CD4-positive, alpha-beta T cell treated with Interleukin-4 for 1 hour (primary cell): Measurements from ENCODE around the gene KRTAP9-7.
"Not testable (repeated sequence)": the region's sequence is repeated elsewhere in the genome, so short reads cannot be mapped to it uniquely, and the experiment has no call there.

Experiments
- DNase-seq, 2 donors: peaks; one replicate each; pipeline ENCODE4 v3.0.0-alpha.2; 2020 to 2022

KRTAP9-7 gene, protein sequence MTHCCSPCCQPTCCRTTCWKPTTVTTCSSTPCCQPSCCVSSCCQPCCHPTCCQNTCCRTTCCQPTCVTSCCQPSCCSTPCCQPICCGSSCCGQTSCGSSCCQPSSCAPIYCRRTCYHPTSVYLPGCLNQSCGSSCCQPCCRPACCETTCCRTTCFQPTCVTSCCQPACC

DNA sequence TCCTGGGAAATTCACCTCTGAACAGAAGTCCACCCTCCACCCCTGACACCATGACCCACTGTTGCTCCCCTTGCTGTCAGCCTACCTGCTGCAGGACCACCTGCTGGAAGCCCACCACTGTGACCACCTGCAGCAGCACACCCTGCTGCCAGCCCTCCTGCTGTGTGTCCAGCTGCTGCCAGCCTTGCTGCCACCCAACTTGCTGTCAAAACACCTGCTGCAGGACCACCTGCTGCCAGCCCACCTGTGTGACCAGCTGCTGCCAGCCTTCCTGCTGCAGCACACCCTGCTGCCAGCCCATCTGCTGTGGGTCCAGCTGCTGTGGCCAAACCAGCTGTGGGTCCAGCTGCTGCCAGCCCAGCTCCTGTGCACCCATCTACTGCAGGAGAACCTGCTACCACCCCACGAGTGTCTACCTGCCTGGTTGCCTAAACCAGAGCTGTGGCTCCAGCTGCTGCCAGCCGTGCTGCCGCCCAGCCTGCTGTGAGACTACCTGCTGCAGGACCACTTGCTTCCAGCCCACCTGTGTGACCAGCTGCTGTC, at the start of gene KRTAP9-7:
Gene KRTAP9-7, plus strand, starts transcription at position 51 of the 543 bp plus-strand sequence. Its CDS starts 0 bp downstream, at position 51.
- DNase-seq: not testable (repeated sequence)

DNA sequence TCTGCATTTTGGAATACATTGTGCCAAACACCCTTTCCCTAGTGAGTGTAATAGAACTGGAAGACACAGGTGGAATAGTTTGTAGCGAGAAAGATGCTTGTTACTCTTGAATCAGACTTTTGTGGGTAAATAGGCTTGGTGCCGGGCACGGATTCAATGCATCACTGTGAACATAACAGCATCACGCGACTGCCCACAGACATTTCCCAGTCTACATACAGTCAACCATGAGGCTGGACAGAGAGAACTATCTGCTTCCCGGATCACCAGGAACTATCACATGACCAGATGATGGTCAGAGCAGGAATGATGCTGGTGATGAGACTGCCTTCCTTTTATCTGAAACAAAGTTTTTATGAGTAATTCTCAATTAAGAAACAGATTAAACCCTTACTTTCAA, 49.4 kb upstream of the KRTAP9-7 start:
- DNase-seq: no peak

DNA sequence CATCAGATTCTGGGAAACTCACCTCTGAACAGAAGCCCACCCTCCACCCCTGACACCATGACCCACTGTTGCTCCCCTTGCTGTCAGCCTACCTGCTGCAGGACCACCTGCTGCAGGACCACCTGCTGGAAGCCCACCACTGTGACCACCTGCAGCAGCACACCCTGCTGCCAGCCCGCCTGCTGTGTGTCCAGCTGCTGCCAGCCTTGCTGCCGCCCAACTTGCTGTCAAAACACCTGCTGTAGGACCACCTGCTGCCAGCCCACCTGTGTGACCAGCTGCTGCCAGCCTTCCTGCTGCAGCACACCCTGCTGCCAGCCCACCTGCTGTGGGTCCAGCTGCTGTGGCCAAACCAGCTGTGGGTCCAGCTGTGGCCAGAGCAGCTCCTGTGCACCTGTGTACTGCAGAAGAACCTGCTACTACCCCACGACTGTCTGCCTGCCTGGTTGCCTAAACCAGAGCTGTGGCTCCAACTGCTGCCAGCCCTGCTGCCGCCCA, 48.9 kb upstream of the KRTAP9-7 start, which contains the start of gene KRTAP9-2:
Gene KRTAP9-2, plus strand, starts transcription at position 51 of the 498 bp plus-strand sequence. Its CDS starts 7 bp downstream, at position 58.
- not testable (repeated sequence) for DNase-seq

GRCh38 chr17:41230094-41230493, 45.4 kb upstream of the KRTAP9-7 start:
- no peak for DNase-seq

- no peak for DNase-seq
These were observed 43.8 kb upstream of the KRTAP9-7 start for GRCh38 chr17:41231731-41232130.

DNA sequence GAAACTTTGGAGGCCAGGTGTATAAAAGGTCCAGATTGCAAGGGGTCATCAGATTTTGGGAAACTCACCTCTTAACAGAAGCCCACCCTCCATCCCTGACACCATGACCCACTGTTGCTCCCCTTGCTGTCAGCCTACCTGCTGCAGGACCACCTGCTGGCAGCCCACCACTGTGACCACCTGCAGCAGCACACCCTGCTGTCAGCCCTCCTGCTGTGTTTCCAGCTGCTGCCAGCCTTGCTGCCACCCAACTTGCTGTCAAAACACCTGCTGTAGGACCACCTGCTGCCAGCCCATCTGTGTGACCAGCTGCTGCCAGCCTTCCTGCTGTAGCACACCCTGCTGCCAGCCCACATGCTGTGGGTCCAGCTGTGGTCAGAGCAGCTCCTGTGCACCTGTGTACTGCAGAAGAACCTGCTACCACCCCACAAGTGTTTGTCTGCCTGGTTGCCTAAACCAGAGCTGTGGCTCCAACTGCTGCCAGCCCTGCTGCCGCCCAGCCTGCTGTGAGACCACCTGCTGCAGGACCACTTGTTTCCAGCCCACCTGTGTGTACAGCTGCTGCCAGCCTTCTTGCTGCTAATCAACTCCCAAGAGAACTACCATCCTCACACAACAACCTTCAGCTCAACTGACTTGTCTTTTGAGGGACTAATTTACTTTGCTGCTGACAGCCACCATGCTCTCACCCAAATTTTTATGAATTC, 42.9 kb upstream of the KRTAP9-7 start, which contains the start of gene KRTAP9-3:
Gene KRTAP9-3, plus strand, starts transcription at position 51 of the 707 bp plus-strand sequence. Its CDS starts 53 bp downstream, at position 104.
- DNase-seq: not testable (repeated sequence)

DNA sequence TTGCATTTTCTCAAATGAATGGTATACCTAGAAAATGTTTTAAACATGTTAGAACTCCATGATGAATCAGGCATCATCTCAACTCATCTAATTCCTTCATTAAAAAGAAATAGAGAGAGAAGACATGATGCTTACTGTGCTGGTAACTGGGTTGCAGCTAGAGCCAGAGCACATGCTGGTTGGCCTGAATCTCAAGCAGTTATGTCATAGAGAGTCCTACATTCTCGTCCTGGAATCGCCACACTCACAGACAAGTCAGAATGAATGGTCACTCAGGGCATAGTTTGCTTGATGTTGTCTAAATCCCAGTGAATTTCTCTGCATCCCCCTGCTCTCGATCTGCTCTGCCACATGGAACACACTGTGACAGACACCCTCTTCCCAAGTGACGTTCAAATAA, 38.4 kb upstream of the KRTAP9-7 start:
- not testable (repeated sequence) for DNase-seq

- DNase-seq: not testable (repeated sequence)
These were observed 37.5 kb upstream of the KRTAP9-7 start, which contains the start of gene KRTAP9-8 for GRCh38 chr17:41237949-41238437. TSS of gene KRTAP9-8 (plus strand) at chr17:41237999. CDS start at chr17:41238052, 53 bp downstream.

- DNase-seq: not testable (repeated sequence)
These were observed 28.3 kb upstream of the KRTAP9-7 start for GRCh38 chr17:41246995-41247787.

DNA sequence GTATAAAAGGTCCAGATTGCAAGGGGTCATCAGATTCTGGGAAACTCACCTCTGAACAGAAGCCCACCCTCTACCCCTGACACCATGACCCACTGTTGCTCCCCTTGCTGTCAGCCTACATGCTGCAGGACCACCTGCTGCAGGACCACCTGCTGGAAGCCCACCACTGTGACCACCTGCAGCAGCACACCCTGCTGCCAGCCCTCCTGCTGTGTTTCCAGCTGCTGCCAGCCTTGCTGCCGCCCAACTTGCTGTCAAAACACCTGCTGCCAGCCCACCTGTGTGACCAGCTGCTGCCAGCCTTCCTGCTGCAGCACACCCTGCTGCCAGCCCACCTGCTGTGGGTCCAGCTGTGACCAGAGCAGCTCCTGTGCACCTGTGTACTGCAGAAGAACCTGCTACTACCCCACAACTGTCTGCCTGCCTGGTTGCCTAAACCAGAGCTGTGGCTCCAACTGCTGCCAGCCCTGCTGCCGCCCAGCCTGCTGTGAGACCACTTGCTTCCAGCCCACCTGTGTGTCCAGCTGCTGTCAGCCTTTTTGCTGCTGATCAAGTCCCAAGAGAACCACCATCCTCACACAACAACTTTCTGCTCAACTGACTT, 25.8 kb upstream of the KRTAP9-7 start, which contains the start of gene KRTAP9-4:
Gene KRTAP9-4, plus strand, starts transcription at position 51 of the 604 bp plus-strand sequence. Its CDS starts 34 bp downstream, at position 85.
- not testable (repeated sequence) for DNase-seq

DNA sequence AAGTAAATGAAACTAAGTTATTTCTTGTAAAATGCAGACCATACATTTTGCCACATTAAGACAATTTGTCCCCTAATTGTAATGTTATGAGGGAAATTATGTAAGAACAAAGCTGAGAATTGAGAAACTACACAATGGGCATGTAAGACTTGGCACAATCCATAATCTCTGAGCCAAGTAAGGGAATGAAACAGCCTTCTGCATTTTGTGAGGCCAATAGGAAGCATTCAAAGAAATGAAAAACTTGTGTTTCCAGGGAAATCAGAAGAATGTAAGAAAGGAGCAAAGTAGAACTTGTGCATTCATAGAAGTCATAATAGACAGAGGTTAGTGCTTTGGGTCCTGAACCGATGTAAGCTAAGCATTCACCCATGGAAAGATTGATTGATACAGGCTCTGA, 24.2 kb upstream of the KRTAP9-7 start:
- DNase-seq: no peak

DNA sequence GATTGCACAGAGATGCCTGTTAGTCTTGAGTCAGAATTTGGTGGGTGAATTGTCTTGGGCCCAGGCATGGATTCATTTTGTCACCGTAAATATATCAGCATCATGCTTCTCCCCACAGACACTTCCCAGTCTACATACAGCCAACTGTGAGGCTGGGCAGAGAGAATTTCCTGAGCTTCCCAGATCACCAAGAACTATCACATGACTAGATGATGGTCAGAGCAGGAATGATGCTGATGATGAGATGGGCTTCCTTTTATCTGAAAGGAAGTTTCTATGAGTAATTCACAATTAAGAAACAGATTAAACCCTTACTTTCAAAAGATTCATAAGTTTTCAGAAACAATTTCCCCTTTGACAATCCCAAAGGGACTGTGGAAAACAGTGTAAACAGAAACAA, 20.6 kb upstream of the KRTAP9-7 start:
- no peak for DNase-seq

- DNase-seq: not testable (repeated sequence)
These were observed 19.9 kb upstream of the KRTAP9-7 start, which contains the start of gene KRTAP9-9 for GRCh38 chr17:41255381-41256290. TSS of gene KRTAP9-9 (plus strand) at chr17:41255384.

DNA sequence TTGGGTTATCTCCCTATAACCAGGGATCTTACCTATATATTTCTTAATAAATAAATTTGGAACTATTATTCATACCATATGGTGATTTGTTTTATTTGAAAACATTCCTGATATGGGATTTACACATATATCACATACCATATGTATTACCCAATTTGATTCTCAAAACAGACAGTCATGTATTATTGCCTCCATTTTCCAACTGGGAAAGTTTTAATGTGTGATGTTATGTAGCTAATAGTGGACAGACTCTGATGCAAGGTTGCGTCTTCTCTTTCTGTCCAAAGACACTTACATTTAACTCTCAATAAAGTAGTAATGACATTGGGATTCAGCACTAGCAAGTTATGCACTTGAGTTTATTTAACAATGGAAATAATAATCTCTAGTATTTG, 19.2 kb upstream of the KRTAP9-7 start:
- no peak for DNase-seq

DNA sequence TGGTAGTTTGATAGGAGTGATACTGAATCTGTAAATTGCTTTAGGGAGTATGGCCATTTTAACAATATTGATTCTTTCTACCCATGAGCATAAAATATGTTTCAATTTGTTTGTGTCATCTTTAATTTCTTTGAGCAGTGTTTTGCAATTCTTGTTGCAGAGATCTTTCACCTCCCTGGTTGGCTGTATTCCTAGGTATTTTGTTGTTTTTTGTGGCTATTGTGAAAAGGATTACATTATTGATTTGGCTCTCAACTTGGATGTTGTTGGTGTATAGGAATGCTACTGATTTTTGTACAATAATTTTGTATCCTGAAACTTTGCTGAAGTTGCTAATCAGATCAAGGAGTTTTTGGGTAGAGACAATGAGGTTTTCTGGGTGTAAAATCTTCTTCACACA, 17.1 kb upstream of the KRTAP9-7 start:
- no peak for DNase-seq

DNA sequence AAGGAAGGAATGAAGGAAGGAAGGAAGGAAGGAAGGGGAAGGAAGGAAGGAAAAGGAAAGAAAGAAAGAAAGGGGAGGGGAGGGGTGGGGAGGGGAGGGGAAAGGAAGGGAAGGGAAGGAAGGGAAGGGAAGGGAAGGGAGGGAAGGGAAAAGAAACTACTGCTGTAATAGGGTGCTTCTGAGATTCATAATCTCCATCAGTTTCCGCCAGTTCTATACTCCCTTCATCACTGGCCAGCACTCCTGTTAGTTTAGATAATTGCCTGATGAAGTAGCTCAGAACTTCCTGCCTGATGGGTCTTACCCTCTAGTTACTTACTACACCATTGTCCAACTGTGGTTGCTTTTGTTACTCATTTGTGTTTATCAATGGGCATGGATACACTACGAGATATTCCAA, 12.3 kb upstream of the KRTAP9-7 start:
- no peak for DNase-seq

DNA sequence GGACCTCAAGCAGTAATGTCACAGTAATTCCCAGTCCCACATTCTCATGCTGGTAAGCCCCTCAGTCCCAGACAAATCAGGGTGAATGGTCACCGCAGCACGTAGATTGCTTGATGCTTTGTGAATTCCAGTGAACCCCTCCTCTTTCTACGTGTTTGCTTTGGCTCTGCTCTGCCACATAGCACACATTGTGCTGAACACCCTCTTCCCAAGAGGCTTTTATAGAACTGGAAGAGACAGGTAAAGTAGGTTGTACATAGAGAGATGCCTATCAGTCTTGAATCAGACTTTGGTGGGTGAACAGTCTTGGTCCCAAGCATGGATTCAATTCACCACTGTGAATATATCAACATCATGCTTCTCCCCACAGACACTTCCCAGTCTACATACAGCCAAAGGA, 10.9 kb upstream of the KRTAP9-7 start:
- no peak for DNase-seq

DNA sequence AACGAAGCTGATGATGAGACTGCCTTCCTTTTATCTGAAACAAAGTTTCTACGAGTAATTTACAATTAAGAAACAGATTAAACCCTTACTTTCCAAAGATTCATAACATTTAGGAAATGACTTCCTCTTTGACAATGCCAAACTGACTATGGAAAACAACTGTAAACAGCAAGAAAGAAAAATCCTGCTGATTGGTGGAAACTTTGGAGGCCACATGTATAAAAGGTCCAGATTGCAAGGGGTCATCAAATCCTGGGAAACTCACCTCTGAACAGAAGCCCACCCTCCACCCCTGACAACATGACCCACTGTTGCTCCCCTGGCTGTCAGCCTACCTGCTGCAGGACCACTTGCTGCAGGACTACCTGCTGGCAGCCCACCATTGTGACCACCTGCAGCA, 10.4 kb upstream of the KRTAP9-7 start, which contains the start of gene KRTAP9-6:
Gene KRTAP9-6, plus strand, starts transcription at position 301 of the 400 bp plus-strand sequence. Its CDS starts 0 bp downstream, at position 301.
- no peak for DNase-seq

DNA sequence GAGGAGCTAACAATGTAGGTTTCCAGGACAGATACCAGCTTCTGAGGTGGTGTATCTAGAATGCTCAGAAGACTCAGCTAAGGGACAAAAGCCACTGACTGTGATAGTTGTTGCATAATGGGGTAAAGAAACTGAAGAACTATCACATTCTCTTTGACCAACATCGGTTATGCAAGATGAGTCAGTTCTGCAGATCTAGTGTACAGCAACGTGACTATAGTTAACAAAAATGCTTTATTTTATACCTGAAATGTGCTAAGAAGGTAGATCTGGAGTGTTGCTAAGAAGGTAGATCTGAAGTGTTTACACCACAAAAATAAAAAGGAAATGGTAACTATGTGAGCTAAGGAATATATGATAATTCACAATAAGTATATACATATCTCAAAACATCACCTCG, 7.8 kb upstream of the KRTAP9-7 start:
- no peak for DNase-seq

GRCh38 chr17:41271323-41271722, 4.2 kb upstream of the KRTAP9-7 start:
- not testable (repeated sequence) for DNase-seq

DNA sequence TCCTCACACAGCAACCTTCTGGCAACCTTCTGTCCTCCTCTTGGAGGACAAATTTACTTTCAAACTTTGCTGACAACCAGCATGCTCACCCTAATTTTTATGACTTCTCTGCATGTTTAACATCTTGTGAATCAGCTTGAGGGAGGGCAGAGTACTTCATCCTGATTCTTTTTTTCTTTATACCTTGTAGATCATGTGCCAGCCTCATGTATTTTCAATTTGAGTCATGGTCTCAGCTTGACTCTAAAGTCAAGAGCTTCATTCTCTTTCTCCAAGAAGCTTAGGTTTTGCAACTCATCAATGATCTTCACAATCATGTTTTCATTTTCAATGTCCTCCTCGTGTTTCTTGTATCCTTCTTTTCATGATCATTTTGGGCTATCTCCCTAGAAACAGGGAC, 3.6 kb upstream of the KRTAP9-7 start:
- no peak for DNase-seq
